ENCODE measurements around the gene OR11A1.

The OR11A1 gene

DNA sequence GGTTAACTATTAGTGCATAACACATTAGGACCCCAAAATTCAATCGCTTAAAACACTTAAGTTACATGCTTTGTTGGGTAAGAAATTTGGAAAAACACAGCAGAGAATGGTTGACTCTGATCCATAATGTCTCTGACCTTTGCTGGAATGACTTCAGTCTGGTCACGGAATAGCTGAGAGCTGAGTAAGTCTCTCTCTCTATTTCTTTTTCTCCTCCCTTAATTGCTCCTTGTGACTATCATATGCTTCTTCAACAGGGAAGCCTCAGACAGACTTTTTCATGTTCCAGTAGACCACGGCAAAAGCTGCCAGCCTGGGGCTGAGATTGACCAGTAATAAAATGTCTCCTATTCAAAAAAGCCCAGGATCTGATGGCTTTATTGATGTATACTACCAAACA is 37.4 kb downstream of the OR11A1 start:
- ChIA-PET CTCF (no interaction called here), POLR2A (no interaction called here)
- Histone ChIP-seq H3K4me3 (ENCODE audit: control insufficient read depth in 1 of 7, extremely low read depth in 1 of 7, insufficient read depth in 4 of 7, low read depth in 2 of 7, low read length in 6 of 7) (no peak overlapping the region), H3K4me1 (ENCODE audit: control extremely low read depth in 1 of 4, control insufficient read depth in 4 of 4, insufficient read depth in 4 of 4, low read length in 3 of 4) (no peaks in the 10 kb centered on the region), H3K27me3 (replicated peaks in 2 of 5; ENCODE audit: control insufficient read depth in 4 of 5, insufficient read depth in 5 of 5, low read length in 4 of 5) (peaks cover 0 to 2% (median 0%) of the 10 kb centered on the region in 5 experiments), H3K9me3 (ENCODE audit: control extremely low read depth in 1 of 5, control insufficient read depth in 4 of 5, insufficient read depth in 2 of 5, low read depth in 1 of 5, low read length in 4 of 5) (no peaks in the 10 kb centered on the region), H3K27ac (ENCODE audit: insufficient read depth in 1 of 2, low read depth in 1 of 2, low read length in 2 of 2, poor library complexity in 1 of 2, severe bottlenecking in 2 of 2) (no peak overlapping the region), H3K36me3 (ENCODE audit: control insufficient read depth in 4 of 4, insufficient read depth in 4 of 4, low read length in 3 of 4) (no peaks in the 10 kb centered on the region)
- no CpG with 5 or more reads among the region's 3 CpGs for WGBS (ENCODE audit: insufficient coverage)
- DNase-seq = no peak

DNA sequence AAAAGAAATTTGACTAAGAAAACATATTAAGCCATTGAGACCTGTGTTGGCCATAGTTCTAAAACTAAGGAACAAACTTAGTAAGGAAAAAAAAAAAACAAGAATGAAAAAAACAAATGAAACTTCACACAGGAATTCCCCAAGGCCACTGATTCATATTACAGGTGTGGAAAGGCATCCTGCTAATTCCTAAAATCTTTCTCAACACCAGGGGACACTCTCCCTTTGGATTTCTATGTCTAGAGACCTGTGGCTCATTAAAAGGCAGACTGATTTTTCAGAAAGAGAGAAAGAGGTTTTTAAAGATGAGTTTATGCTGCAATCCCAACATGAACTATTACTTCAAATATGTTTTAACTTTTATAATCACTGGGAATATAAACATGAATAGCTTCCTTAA is 42.3 kb downstream of the OR11A1 start, which contains the start of gene OR12D1:
Gene OR12D1, plus strand, starts transcription at position 341 of the 400 bp plus-strand sequence.
- ChIA-PET POLR2A (no interaction called here), CTCF (interaction anchor here (1.0 kb wide), 1 partner anchor 172 kb away, joined by 3 read pairs; no protein-coding TSS in a partner anchor)
- Histone ChIP-seq H3K27ac (ENCODE audit: insufficient read depth in 1 of 2, low read depth in 1 of 2, low read length in 2 of 2, poor library complexity in 1 of 2, severe bottlenecking in 2 of 2) (no peak within 1 kb of the TSS), H3K9me3 (ENCODE audit: control extremely low read depth in 1 of 5, control insufficient read depth in 4 of 5, insufficient read depth in 2 of 5, low read depth in 1 of 5, low read length in 4 of 5) (peaks cover 0 to 13% (median 3%) of the 10 kb centered on the region in 5 experiments), H3K27me3 (replicated peaks in 2 of 5; ENCODE audit: control insufficient read depth in 4 of 5, insufficient read depth in 5 of 5, low read length in 4 of 5) (peaks cover 0 to 2% (median 0%) of the 10 kb centered on the region in 5 experiments), H3K36me3 (ENCODE audit: control insufficient read depth in 4 of 4, insufficient read depth in 4 of 4, low read length in 3 of 4) (no peaks in the 10 kb centered on the region), H3K4me1 (ENCODE audit: control extremely low read depth in 1 of 4, control insufficient read depth in 4 of 4, insufficient read depth in 4 of 4, low read length in 3 of 4) (no peaks in the 10 kb centered on the region), H3K4me3 (ENCODE audit: control insufficient read depth in 1 of 7, extremely low read depth in 1 of 7, insufficient read depth in 4 of 7, low read depth in 2 of 7, low read length in 6 of 7) (no peak within 1 kb of the TSS)
- DNase-seq = no peak

DNA sequence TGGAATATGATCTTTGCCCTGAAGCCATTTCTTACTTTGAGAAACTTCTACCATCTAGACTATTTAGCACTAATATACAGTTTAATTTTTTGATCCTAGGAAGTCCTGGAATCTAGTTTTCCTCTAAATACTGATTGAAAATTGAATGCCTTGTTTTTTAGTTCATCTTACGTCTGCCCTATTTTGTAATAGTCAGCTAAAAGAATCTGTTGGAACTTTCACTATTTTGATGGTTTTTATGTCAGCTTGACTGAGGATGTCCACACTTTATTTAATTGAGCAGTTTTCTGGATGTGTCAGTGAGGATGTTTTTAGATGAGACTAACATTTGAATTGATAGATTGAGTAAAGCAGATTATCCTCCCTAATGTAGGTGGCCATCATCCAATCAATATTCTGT is 53.1 kb downstream of the OR11A1 start:
- CTCF ChIA-PET = no interaction called here
- Histone ChIP-seq H3K4me3 (ENCODE audit: control insufficient read depth in 1 of 7, extremely low read depth in 1 of 7, insufficient read depth in 4 of 7, low read depth in 2 of 7, low read length in 6 of 7) (no peak overlapping the region), H3K27me3 (replicated peaks in 2 of 5; ENCODE audit: control insufficient read depth in 4 of 5, insufficient read depth in 5 of 5, low read length in 4 of 5) (no peaks in the 10 kb centered on the region), H3K36me3 (ENCODE audit: control insufficient read depth in 4 of 4, insufficient read depth in 4 of 4, low read length in 3 of 4) (no peaks in the 10 kb centered on the region), H3K4me1 (ENCODE audit: control extremely low read depth in 1 of 4, control insufficient read depth in 4 of 4, insufficient read depth in 4 of 4, low read length in 3 of 4) (no peaks in the 10 kb centered on the region), H3K9me3 (ENCODE audit: control extremely low read depth in 1 of 5, control insufficient read depth in 4 of 5, insufficient read depth in 2 of 5, low read depth in 1 of 5, low read length in 4 of 5) (peaks cover 0 to 3% (median 0%) of the 10 kb centered on the region in 5 experiments), H3K27ac (ENCODE audit: insufficient read depth in 1 of 2, low read depth in 1 of 2, low read length in 2 of 2, poor library complexity in 1 of 2, severe bottlenecking in 2 of 2) (no peak overlapping the region)
- no CpG with 5 or more reads among the region's 1 CpG for WGBS (ENCODE audit: insufficient coverage)
- no peak for DNase-seq
- POLR2A ChIA-PET = no interaction called here

DNA sequence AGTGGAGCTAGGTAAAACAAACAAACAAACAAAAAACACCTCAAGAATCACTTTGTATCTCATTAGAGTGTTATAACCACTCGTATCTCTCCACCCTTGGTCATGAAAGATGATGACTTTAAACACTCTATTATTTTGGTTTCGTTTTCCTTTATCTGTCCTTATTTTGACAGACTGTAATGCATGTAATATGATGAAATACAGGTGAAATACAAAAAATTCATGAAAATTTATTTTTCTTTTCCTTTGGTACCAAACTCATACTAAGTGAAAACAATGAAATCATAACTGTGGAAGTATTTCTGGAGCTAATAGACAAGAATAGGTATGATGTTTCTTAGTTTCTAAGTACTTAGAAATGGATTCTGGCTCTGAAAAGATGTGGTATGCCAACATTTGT is 57.3 kb downstream of the OR11A1 start:
- Histone ChIP-seq H3K4me1 (ENCODE audit: control extremely low read depth in 1 of 4, control insufficient read depth in 4 of 4, insufficient read depth in 4 of 4, low read length in 3 of 4) (no peaks in the 10 kb centered on the region), H3K9me3 (ENCODE audit: control extremely low read depth in 1 of 5, control insufficient read depth in 4 of 5, insufficient read depth in 2 of 5, low read depth in 1 of 5, low read length in 4 of 5) (no peaks in the 10 kb centered on the region), H3K27ac (ENCODE audit: insufficient read depth in 1 of 2, low read depth in 1 of 2, low read length in 2 of 2, poor library complexity in 1 of 2, severe bottlenecking in 2 of 2) (no peak overlapping the region), H3K27me3 (replicated peaks in 2 of 5; ENCODE audit: control insufficient read depth in 4 of 5, insufficient read depth in 5 of 5, low read length in 4 of 5) (peaks cover 0 to 16% (median 6%) of the 10 kb centered on the region in 5 experiments), H3K36me3 (ENCODE audit: control insufficient read depth in 4 of 4, insufficient read depth in 4 of 4, low read length in 3 of 4) (no peaks in the 10 kb centered on the region), H3K4me3 (ENCODE audit: control insufficient read depth in 1 of 7, extremely low read depth in 1 of 7, insufficient read depth in 4 of 7, low read depth in 2 of 7, low read length in 6 of 7) (no peak overlapping the region)
- no CpG with 5 or more reads among the region's 2 CpGs for WGBS (ENCODE audit: insufficient coverage)
- CTCF ChIA-PET = no interaction called here
- DNase-seq = no peak
- POLR2A ChIA-PET = no interaction called here

DNA sequence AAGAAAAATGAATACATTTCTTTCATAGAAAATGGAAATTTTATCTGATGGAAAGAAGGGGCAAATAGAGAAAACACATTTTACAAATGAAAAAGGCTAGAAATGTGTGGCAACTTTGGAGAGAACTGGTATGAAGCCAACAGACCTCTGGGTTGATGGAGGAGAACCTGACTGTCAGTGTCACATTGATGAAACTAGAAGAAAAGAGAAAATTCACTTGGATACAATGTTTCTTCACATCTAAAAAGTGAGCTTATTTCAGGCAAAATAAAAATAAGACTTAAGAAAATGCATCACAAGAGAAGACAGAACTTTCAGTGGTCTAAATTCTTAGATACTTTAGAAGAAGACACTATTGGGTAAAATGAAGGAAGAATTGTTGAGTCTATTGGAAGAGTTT is 61.5 kb downstream of the OR11A1 start, which contains the start of gene OR12D2:
Gene OR12D2, plus strand, starts transcription at position 301 of the 400 bp plus-strand sequence. CDS start 1,069 bp downstream, outside the sequence.
- Histone ChIP-seq H3K36me3 (ENCODE audit: control insufficient read depth in 4 of 4, insufficient read depth in 4 of 4, low read length in 3 of 4) (no peaks in the 10 kb centered on the region), H3K9me3 (ENCODE audit: control extremely low read depth in 1 of 5, control insufficient read depth in 4 of 5, insufficient read depth in 2 of 5, low read depth in 1 of 5, low read length in 4 of 5) (peaks cover 0 to 2% (median 0%) of the 10 kb centered on the region in 5 experiments), H3K27me3 (replicated peaks in 2 of 5; ENCODE audit: control insufficient read depth in 4 of 5, insufficient read depth in 5 of 5, low read length in 4 of 5) (peaks cover 2 to 16% (median 7%) of the 10 kb centered on the region in 5 experiments), H3K27ac (ENCODE audit: insufficient read depth in 1 of 2, low read depth in 1 of 2, low read length in 2 of 2, poor library complexity in 1 of 2, severe bottlenecking in 2 of 2) (no peak within 1 kb of the TSS), H3K4me1 (ENCODE audit: control extremely low read depth in 1 of 4, control insufficient read depth in 4 of 4, insufficient read depth in 4 of 4, low read length in 3 of 4) (no peaks in the 10 kb centered on the region), H3K4me3 (ENCODE audit: control insufficient read depth in 1 of 7, extremely low read depth in 1 of 7, insufficient read depth in 4 of 7, low read depth in 2 of 7, low read length in 6 of 7) (no peak within 1 kb of the TSS)
- ChIA-PET CTCF (no interaction called here), POLR2A (no interaction called here)
- no peak for DNase-seq

DNA sequence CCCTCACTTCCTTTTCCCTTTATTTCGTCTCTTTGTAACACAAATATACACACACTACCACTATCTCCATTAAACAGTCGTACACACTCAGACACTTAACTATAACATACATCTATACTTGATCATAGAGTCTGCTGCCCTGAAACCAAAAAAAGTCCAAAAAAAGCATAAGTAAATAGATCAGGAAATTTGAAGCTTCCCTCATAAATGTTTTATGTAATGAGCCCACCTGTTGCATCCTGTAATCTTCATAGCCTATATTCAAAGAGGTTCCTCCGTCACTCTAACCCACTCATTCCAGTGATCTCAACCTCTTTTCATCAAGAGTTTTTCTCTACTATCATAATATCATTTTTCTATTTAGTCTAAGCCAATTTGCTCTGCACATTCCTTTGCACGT is 68.3 kb downstream of the OR11A1 start:
- no peak overlapping the region for H3K4me3 ChIP-seq (ENCODE audit: control insufficient read depth in 1 of 7, extremely low read depth in 1 of 7, insufficient read depth in 4 of 7, low read depth in 2 of 7, low read length in 6 of 7)
- no peaks in the 10 kb centered on the region for H3K36me3 ChIP-seq (ENCODE audit: control insufficient read depth in 4 of 4, insufficient read depth in 4 of 4, low read length in 3 of 4)
- DNase-seq = no peak
- no peaks in the 10 kb centered on the region for H3K4me1 ChIP-seq (ENCODE audit: control extremely low read depth in 1 of 4, control insufficient read depth in 4 of 4, insufficient read depth in 4 of 4, low read length in 3 of 4)
- H3K9me3 ChIP-seq (ENCODE audit: control extremely low read depth in 1 of 5, control insufficient read depth in 4 of 5, insufficient read depth in 2 of 5, low read depth in 1 of 5, low read length in 4 of 5) = peaks cover 0 to 2% (median 0%) of the 10 kb centered on the region in 5 experiments
- WGBS (ENCODE audit: insufficient coverage) = 100% methylated on average over 1 of the region's 4 CpGs
- ChIA-PET POLR2A (interaction anchor here (0.7 kb wide), 1 partner anchor 23 kb away, joined by 3 read pairs; no protein-coding TSS in a partner anchor), CTCF (no interaction called here)
- H3K27ac ChIP-seq (ENCODE audit: insufficient read depth in 1 of 2, low read depth in 1 of 2, low read length in 2 of 2, poor library complexity in 1 of 2, severe bottlenecking in 2 of 2) = no peak overlapping the region
- H3K27me3 ChIP-seq (replicated peaks in 2 of 5; ENCODE audit: control insufficient read depth in 4 of 5, insufficient read depth in 5 of 5, low read length in 4 of 5) = peaks cover 0 to 3% (median 0%) of the 10 kb centered on the region in 5 experiments

DNA sequence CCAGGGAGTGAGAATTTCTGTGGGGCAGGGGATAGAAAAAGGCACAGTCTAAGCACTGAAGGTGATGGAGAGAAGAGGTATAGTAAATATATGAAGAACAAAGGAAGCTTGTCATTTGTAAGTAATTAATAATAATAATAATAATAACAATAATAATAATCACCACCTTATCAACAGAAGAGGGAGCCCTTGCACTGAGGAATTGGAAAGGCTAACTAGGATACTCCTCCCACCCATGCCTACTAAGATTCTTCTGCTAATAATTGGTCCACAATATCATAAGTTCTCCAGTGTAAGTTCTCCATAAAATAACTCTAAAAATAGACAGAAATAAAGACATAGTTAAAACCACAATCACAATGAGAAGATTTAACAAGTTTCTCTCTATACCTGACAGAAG is 80.9 kb downstream of the OR11A1 start:
- H3K4me3 ChIP-seq (ENCODE audit: control insufficient read depth in 1 of 7, extremely low read depth in 1 of 7, insufficient read depth in 4 of 7, low read depth in 2 of 7, low read length in 6 of 7) = no peak overlapping the region
- ChIA-PET CTCF (interaction anchor here (0.6 to 3.3 kb wide), 7 partner anchors 211 to 274 kb away, joined by 3 to 33 read pairs (median 3); partner anchors contain the start of gene OR2H2), POLR2A (no interaction called here)
- H3K27me3 ChIP-seq (replicated peaks in 2 of 5; ENCODE audit: control insufficient read depth in 4 of 5, insufficient read depth in 5 of 5, low read length in 4 of 5) = peaks cover 0 to 2% (median 0%) of the 10 kb centered on the region in 5 experiments
- H3K9me3 ChIP-seq (ENCODE audit: control extremely low read depth in 1 of 5, control insufficient read depth in 4 of 5, insufficient read depth in 2 of 5, low read depth in 1 of 5, low read length in 4 of 5) = no peaks in the 10 kb centered on the region
- H3K36me3 ChIP-seq (ENCODE audit: control insufficient read depth in 4 of 4, insufficient read depth in 4 of 4, low read length in 3 of 4) = no peaks in the 10 kb centered on the region
- no peaks in the 10 kb centered on the region for H3K4me1 ChIP-seq (ENCODE audit: control extremely low read depth in 1 of 4, control insufficient read depth in 4 of 4, insufficient read depth in 4 of 4, low read length in 3 of 4)
- peak; percentile 29 to 54 (median 50) for DNase-seq
- H3K27ac ChIP-seq (ENCODE audit: insufficient read depth in 1 of 2, low read depth in 1 of 2, low read length in 2 of 2, poor library complexity in 1 of 2, severe bottlenecking in 2 of 2) = no peak overlapping the region
